Measurements from ENCODE around the gene RNF19B.

RNF19B gene

DNA sequence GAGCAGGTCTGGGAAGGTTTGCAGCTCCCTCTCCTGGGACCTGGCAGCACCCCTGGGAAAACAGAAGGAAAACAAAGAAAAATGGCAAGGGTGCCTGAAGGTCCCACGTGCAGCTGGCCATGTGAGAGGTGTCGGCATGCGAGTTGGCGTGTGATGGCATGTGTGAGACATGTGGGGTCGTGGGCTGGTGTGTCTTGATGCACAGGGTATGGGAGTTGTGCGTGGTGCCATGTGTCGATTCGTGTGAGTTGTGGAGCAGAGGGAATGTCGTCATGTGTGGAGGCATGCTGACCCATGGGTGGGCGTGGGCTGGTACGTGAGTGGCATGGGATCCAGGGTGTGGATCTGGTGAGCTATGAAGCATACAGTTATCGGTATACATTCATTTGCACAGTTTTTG lies 77.0 kb downstream of the RNF19B start:
- DNase-seq, result no peak

DNA sequence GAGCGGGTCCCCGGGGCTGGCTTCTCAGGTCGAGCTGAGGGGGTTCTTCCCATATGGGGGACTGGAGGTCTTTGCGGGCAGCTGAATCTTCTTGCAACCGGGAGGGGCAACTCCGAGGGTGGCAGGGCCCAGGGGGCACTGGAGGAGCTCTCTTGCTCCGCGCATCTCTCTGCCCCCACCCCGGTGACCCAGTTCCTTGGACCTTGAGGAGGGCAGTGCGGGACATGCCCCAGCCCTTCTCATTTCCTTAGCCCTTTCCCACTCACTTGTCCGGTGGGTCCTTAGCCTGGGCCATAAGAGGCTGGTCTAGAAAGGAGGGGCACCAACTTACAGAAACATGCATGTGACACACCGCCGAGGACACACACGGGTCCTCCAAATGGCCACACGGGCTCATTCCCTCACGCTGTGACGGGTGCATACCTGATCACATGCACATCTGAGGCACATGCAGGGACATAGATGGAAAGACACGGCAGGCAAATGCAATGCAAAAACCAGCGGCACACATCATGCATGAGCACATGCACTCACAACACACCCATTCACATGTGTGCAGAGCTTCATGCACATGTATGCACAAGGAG lies 77.7 kb downstream of the RNF19B start:
- DNase-seq, result no peak

Data from activated CD4-positive, alpha-beta T cell treated with anti-CD3 and anti-CD28 coated beads, Interleukin-2, amount 50 U/mL, for 4 hours (primary cell).